IPS DF 6.9 (cell line): ENCODE measurements around the gene TTLL13.

Experiments
- DNase-seq: peaks from one replicate; pipeline ENCODE4 v3.0.0-alpha.2; 2013; ENCODE audit warnings: low read depth, low spot score
- H3K27ac ChIP-seq: one replicate; pipeline ENCODE4 v1.5.1; 2013; ENCODE audit warnings: low read length, control low read depth
- H3K27me3 ChIP-seq: 2 replicates; pipeline ENCODE4 v1.6.1; 2013; ENCODE audit warnings: mild to moderate bottlenecking, low read length; ENCODE audit not compliant: control insufficient read depth, insufficient read depth
- H3K36me3 ChIP-seq: 2 replicates; pipeline ENCODE4 v1.6.1; 2013; ENCODE audit warnings: low read length; ENCODE audit not compliant: control insufficient read depth, insufficient read depth
- H3K4me1 ChIP-seq: 2 replicates; pipeline ENCODE4 v1.6.1; 2013; ENCODE audit warnings: low read length; ENCODE audit not compliant: control insufficient read depth, insufficient read depth
- H3K4me3 ChIP-seq: 2 replicates; pipeline ENCODE4 v1.5.1; 2013; ENCODE audit warnings: mild to moderate bottlenecking, low read length
- H3K9me3 ChIP-seq: 2 replicates; pipeline ENCODE4 v1.6.1; 2013; ENCODE audit warnings: low read length, inconsistent platforms; ENCODE audit not compliant: control insufficient read depth, insufficient read depth
- WGBS: extraction: QIAGEN DNeasy Blood & Tissue Kit; methylation state at CpG from one replicate; pipeline ENCODE4 v1.1.7; 2013; ENCODE audit warnings: mixed read lengths, missing lambda C conversion rate; ENCODE audit not compliant: insufficient read length, insufficient coverage; 5-methylcytosine and 5-hydroxymethylcytosine counted together

The TTLL13 gene

GRCh38 chr15:90228960-90229359, 20.4 kb upstream of the TTLL13 start:
- Histone ChIP-seq H3K36me3 (peaks cover 39% of the 10 kb centered on the region), H3K9me3 (no peaks in the 10 kb centered on the region), H3K27ac (no peak overlapping the region), H3K4me3 (no peak overlapping the region), H3K4me1 (no peaks in the 10 kb centered on the region), H3K27me3 (no peaks in the 10 kb centered on the region)
- no CpG with 5 or more reads among the region's 15 CpGs for WGBS
- DNase-seq = no peak

- DNase-seq = no peak
- no peaks in the 10 kb centered on the region for H3K27me3 ChIP-seq
- no peak overlapping the region for H3K4me3 ChIP-seq
- H3K36me3 ChIP-seq = peaks cover 30% of the 10 kb centered on the region
- no peaks in the 10 kb centered on the region for H3K9me3 ChIP-seq
- H3K4me1 ChIP-seq = no peaks in the 10 kb centered on the region
- no peak overlapping the region for H3K27ac ChIP-seq
- WGBS = no CpG with 5 or more reads among the region's 12 CpGs
Measured at GRCh38 chr15:90230071-90230494, 19.3 kb upstream of the TTLL13 start.

GRCh38 chr15:90230610-90231009, 18.7 kb upstream of the TTLL13 start:
- Histone ChIP-seq H3K9me3 (no peaks in the 10 kb centered on the region), H3K27ac (no peak overlapping the region), H3K36me3 (peaks cover 25% of the 10 kb centered on the region), H3K4me3 (no peak overlapping the region), H3K4me1 (no peaks in the 10 kb centered on the region), H3K27me3 (no peaks in the 10 kb centered on the region)
- no peak for DNase-seq
- WGBS = no CpG with 5 or more reads among the region's 8 CpGs

- Histone ChIP-seq H3K9me3 (no peaks in the 10 kb centered on the region), H3K27me3 (no peaks in the 10 kb centered on the region), H3K27ac (no peak overlapping the region), H3K36me3 (peaks cover 22% of the 10 kb centered on the region), H3K4me3 (no peak overlapping the region), H3K4me1 (no peaks in the 10 kb centered on the region)
- no peak for DNase-seq
- WGBS = no CpG with 5 or more reads among the region's 27 CpGs
Measured at GRCh38 chr15:90231028-90232017, 18.0 kb upstream of the TTLL13 start.

- H3K4me1 ChIP-seq = no peaks in the 10 kb centered on the region
- no CpG with 5 or more reads among the region's 13 CpGs for WGBS
- H3K36me3 ChIP-seq = peaks cover 20% of the 10 kb centered on the region
- no peak for DNase-seq
- no peak overlapping the region for H3K4me3 ChIP-seq
- no peak overlapping the region for H3K27ac ChIP-seq
- no peaks in the 10 kb centered on the region for H3K9me3 ChIP-seq
- no peaks in the 10 kb centered on the region for H3K27me3 ChIP-seq
Measured at GRCh38 chr15:90232196-90232595, 17.2 kb upstream of the TTLL13 start.

- H3K27ac ChIP-seq = no peak overlapping the region
- H3K27me3 ChIP-seq = no peaks in the 10 kb centered on the region
- H3K36me3 ChIP-seq = peaks cover 14% of the 10 kb centered on the region
- no peaks in the 10 kb centered on the region for H3K9me3 ChIP-seq
- H3K4me3 ChIP-seq = peak overlapping the region; percentile 78; the same call in 1 of the 2 replicates
- no peak for DNase-seq
- no CpG with 5 or more reads among the region's 9 CpGs for WGBS
- no peaks in the 10 kb centered on the region for H3K4me1 ChIP-seq
Measured at GRCh38 chr15:90232941-90233386, 16.4 kb upstream of the TTLL13 start.

- Histone ChIP-seq H3K27ac (no peak within 1 kb of the TSS), H3K9me3 (no peaks in the 10 kb centered on the region), H3K36me3 (peaks cover 8% of the 10 kb centered on the region; the same call in 1 of the 2 replicates), H3K27me3 (no peaks in the 10 kb centered on the region), H3K4me3 (peak within 1 kb of the TSS; percentile 78; the same call in 1 of the 2 replicates), H3K4me1 (no peaks in the 10 kb centered on the region)
- WGBS = no CpG with 5 or more reads among the region's 63 CpGs
- no peak for DNase-seq
Measured at GRCh38 chr15:90233387-90234095, 15.8 kb upstream of the TTLL13 start, which contains the start of gene CIB1. Gene CIB1 (minus strand): TSS chr15:90233941. CDS start chr15:90233885, 56 bp downstream.

GRCh38 chr15:90234096-90234988, 15.0 kb upstream of the TTLL13 start, which contains the start of gene GDPGP1:
Gene GDPGP1 (plus strand): TSS chr15:90234209. CDS start chr15:90240909, 6,700 bp downstream.
- Histone ChIP-seq H3K4me3 (peak within 1 kb of the TSS; percentile 78; the same call in 1 of the 2 replicates), H3K9me3 (no peaks in the 10 kb centered on the region), H3K27ac (no peak within 1 kb of the TSS), H3K27me3 (no peaks in the 10 kb centered on the region), H3K36me3 (no peaks in the 10 kb centered on the region; the same call in 1 of the 2 replicates), H3K4me1 (no peaks in the 10 kb centered on the region)
- no CpG with 5 or more reads among the region's 49 CpGs for WGBS
- no peak for DNase-seq

GRCh38 chr15:90239371-90239770, 10.0 kb upstream of the TTLL13 start:
- H3K4me3 ChIP-seq = no peak overlapping the region
- WGBS = no CpG with 5 or more reads among the region's 3 CpGs
- no peaks in the 10 kb centered on the region for H3K27me3 ChIP-seq
- no peak overlapping the region for H3K27ac ChIP-seq
- H3K36me3 ChIP-seq = no peaks in the 10 kb centered on the region
- DNase-seq = no peak
- H3K4me1 ChIP-seq = no peaks in the 10 kb centered on the region
- H3K9me3 ChIP-seq = no peaks in the 10 kb centered on the region
